A549 (cell line): ENCODE measurements around the gene COX5A.

Experiments used
- CHD2 ChIP-seq: fragments of 150-350 bp; IDR thresholded peaks from 2 replicates; pipeline ENCODE4 v1.6.1; 2014; ENCODE audit warnings: low read length; ENCODE audit not compliant: partially characterized antibody
- CHD4 ChIP-seq: fragments of 200-600 bp; sonication (generic); IDR thresholded peaks from 2 replicates; pipeline ENCODE4 v1.6.1; 2016; ENCODE audit warnings: antibody characterized with exemption, mild to moderate bottlenecking, borderline replicate concordance
- CTCF ChIP-seq: fragments of >200 bp; sonication (Bioruptor Twin); formaldehyde crosslinking; IDR thresholded peaks from 3 replicates; pipeline ENCODE4 v1.5.1; 2016
- ELK1 ChIP-seq: fragments of 150-350 bp; IDR thresholded peaks from 2 replicates; pipeline ENCODE4 v1.6.1; 2014; ENCODE audit warnings: low read depth, mild to moderate bottlenecking, low read length
- JUNB ChIP-seq: fragments of >200 bp; sonication (Bioruptor Twin); formaldehyde crosslinking; IDR thresholded peaks from 2 replicates; pipeline ENCODE4 v1.6.1; 2016
- KDM1A ChIP-seq: fragments of 200-600 bp; sonication (generic); IDR thresholded peaks from 2 replicates; pipeline ENCODE4 v1.6.1; 2016; ENCODE audit warnings: low read depth, mild to moderate bottlenecking
- MAX ChIP-seq: IDR thresholded peaks from 2 replicates; pipeline ENCODE4 v1.6.1; 2012
- PHF8 ChIP-seq: fragments of 200-600 bp; sonication (generic); IDR thresholded peaks from 2 replicates; pipeline ENCODE4 v1.6.1; 2016; ENCODE audit warnings: low read depth, mild to moderate bottlenecking, antibody characterized with exemption, moderate library complexity, borderline replicate concordance
- POLR2A ChIP-seq: IDR thresholded peaks from 2 replicates; pipeline ENCODE4 v1.6.1; 2012; ENCODE audit warnings: mild to moderate bottlenecking, low read length
- RARB ChIP-seq: fragments of 250-450 bp; sonication (Bioruptor Pico); IDR thresholded peaks from 2 replicates; pipeline ENCODE4 v1.8.0; 2021; ENCODE audit warnings: mild to moderate bottlenecking, moderate library complexity
- RCOR1 ChIP-seq: fragments of 150-350 bp; IDR thresholded peaks from 2 replicates; pipeline ENCODE4 v1.6.1; 2014; ENCODE audit warnings: antibody characterized with exemption, low read length, low read depth
- RNF2 ChIP-seq: fragments of 200-600 bp; sonication (generic); IDR thresholded peaks from 2 replicates; pipeline ENCODE4 v1.6.1; 2016; ENCODE audit warnings: low read depth, mild to moderate bottlenecking, antibody characterized with exemption, moderate library complexity, borderline replicate concordance

- TF ChIP-seq CTCF (no peak), POLR2A (no peak), CHD2 (no peak), RCOR1 (no peak), RARB (no peak), MAX (no peak), ELK1 (no peak), RNF2 (no peak), JUNB (no peak), CHD4 (no peak), KDM1A (no peak), PHF8 (no peak)
Observed at GRCh38 chr15:74878273-74878672, 59.6 kb downstream of the COX5A start.
